Measurements from ENCODE around the gene ITPKB.

ITPKB gene

GRCh38 chr1:226637147-226637935 lies 101.7 kb downstream of the ITPKB start:
- peak; percentile 61 for DNase-seq (ENCODE audit: low spot score)

- DNase-seq (ENCODE audit: low spot score) = no peak
Measured at GRCh38 chr1:226636847-226637096, 102.3 kb downstream of the ITPKB start.

- DNase-seq (ENCODE audit: low spot score) = no peak
Measured at GRCh38 chr1:226635456-226635941, 103.6 kb downstream of the ITPKB start.

- DNase-seq (ENCODE audit: low spot score) = no peak
Measured at GRCh38 chr1:226634611-226635246, 104.4 kb downstream of the ITPKB start.

GRCh38 chr1:226634166-226634588 lies 104.9 kb downstream of the ITPKB start:
- DNase-seq (ENCODE audit: low spot score) = peak; percentile 78

- no peak for DNase-seq (ENCODE audit: low spot score)
Measured at GRCh38 chr1:226633541-226634165, 105.4 kb downstream of the ITPKB start.

GRCh38 chr1:226632922-226633351 lies 106.1 kb downstream of the ITPKB start:
- DNase-seq (ENCODE audit: low spot score) = no peak

- no peak for DNase-seq (ENCODE audit: low spot score)
Measured at GRCh38 chr1:226632169-226632879, 106.8 kb downstream of the ITPKB start.

- DNase-seq (ENCODE audit: low spot score) = no peak
Measured at GRCh38 chr1:226631229-226632000, 107.7 kb downstream of the ITPKB start.

- no peak for DNase-seq (ENCODE audit: low spot score)
Measured at GRCh38 chr1:226630592-226630991, 108.5 kb downstream of the ITPKB start.

GRCh38 chr1:226629896-226630550 lies 109.1 kb downstream of the ITPKB start:
- DNase-seq (ENCODE audit: low spot score) = no peak

GRCh38 chr1:226629210-226629895 lies 109.7 kb downstream of the ITPKB start:
- DNase-seq (ENCODE audit: low spot score) = no peak

- DNase-seq (ENCODE audit: low spot score) = no peak
Measured at GRCh38 chr1:226628612-226629155, 110.4 kb downstream of the ITPKB start.

- DNase-seq (ENCODE audit: low spot score) = no peak
Measured at GRCh38 chr1:226627924-226628611, 111.0 kb downstream of the ITPKB start.

GRCh38 chr1:226627050-226627755 lies 111.9 kb downstream of the ITPKB start:
- DNase-seq (ENCODE audit: low spot score) = no peak

GRCh38 chr1:226626577-226626956 lies 112.5 kb downstream of the ITPKB start:
- DNase-seq (ENCODE audit: low spot score) = peak; percentile 73

GRCh38 chr1:226625832-226626576 lies 113.1 kb downstream of the ITPKB start:
- no peak for DNase-seq (ENCODE audit: low spot score)

GRCh38 chr1:226625326-226625725 lies 113.8 kb downstream of the ITPKB start:
- DNase-seq (ENCODE audit: low spot score) = no peak
